Neuronal stem cell (in vitro differentiated cells): ENCODE measurements around the gene TFPT.

Experiments used
- DNase-seq: peaks from one replicate; pipeline ENCODE4 v3.0.0-alpha.2; 2013; ENCODE audit warnings: low spot score
- H2AFZ ChIP-seq: one replicate; pipeline ENCODE4 v1.6.1; 2013; ENCODE audit warnings: mild to moderate bottlenecking, low read length, inconsistent platforms
- H2AK5ac ChIP-seq: 2 replicates; pipeline ENCODE4 v1.6.1; 2013; ENCODE audit warnings: low read depth, mild to moderate bottlenecking, inconsistent platforms, low read length, moderate library complexity, mixed read lengths
- H2BK120ac ChIP-seq: 2 replicates; pipeline ENCODE4 v1.6.1; 2013; ENCODE audit warnings: low read depth, mild to moderate bottlenecking, inconsistent platforms, low read length, moderate library complexity, mixed read lengths
- H2BK12ac ChIP-seq: one replicate; pipeline ENCODE4 v1.6.1; 2013; ENCODE audit warnings: low read length, inconsistent platforms
- H2BK15ac ChIP-seq: 2 replicates; pipeline ENCODE4 v1.6.1; 2013; ENCODE audit warnings: mild to moderate bottlenecking, low read length, inconsistent platforms, mixed read lengths
- H2BK5ac ChIP-seq: one replicate; pipeline ENCODE4 v1.6.1; 2013; ENCODE audit warnings: inconsistent platforms, mild to moderate bottlenecking, low read length, moderate library complexity
- H3K14ac ChIP-seq: one replicate; pipeline ENCODE4 v1.6.1; 2013; ENCODE audit warnings: low read length, inconsistent platforms
- H3K18ac ChIP-seq: 2 replicates; pipeline ENCODE4 v1.6.1; 2013; ENCODE audit warnings: low read length, inconsistent platforms
- H3K23ac ChIP-seq: 2 replicates; pipeline ENCODE4 v1.6.1; 2013; ENCODE audit warnings: low read depth, mild to moderate bottlenecking, mixed read lengths, low read length, inconsistent platforms; ENCODE audit not compliant: poor library complexity
- H3K27ac ChIP-seq: replicated peaks from 3 replicates; pipeline ENCODE4 v1.5.1; 2013; ENCODE audit warnings: low read length, inconsistent platforms
- H3K27me3 ChIP-seq, 3 experiments: 2 replicates each; pipeline ENCODE4 v1.6.1; 2013; ENCODE audit warnings: low read length in 3 of 3, mild to moderate bottlenecking in 2 of 3, inconsistent platforms in 1 of 3, low read depth in 1 of 3, mixed read lengths in 1 of 3, moderate library complexity in 1 of 3; ENCODE audit not compliant: control insufficient read depth in 3 of 3, insufficient read depth in 3 of 3
- H3K36me3 ChIP-seq, 2 donors: replicated peaks in 1 of 2; 2 replicates each; pipeline ENCODE4 v1.6.1; 2013; ENCODE audit warnings: low read length in 2 of 2; ENCODE audit not compliant: control insufficient read depth in 2 of 2, insufficient read depth in 2 of 2
- H3K4ac ChIP-seq: 2 replicates; pipeline ENCODE4 v1.6.1; 2013; ENCODE audit warnings: inconsistent platforms, mild to moderate bottlenecking, low read length, moderate library complexity
- H3K4me1 ChIP-seq, 2 donors: 1 replicate in 1 of 2; 2 replicates in 1 of 2; pipeline ENCODE4 v1.6.1; 2013; ENCODE audit warnings: low read length in 2 of 2, low read depth in 1 of 2; ENCODE audit not compliant: control insufficient read depth in 2 of 2, insufficient read depth in 1 of 2
- H3K4me2 ChIP-seq: one replicate; pipeline ENCODE4 v1.6.1; 2013; ENCODE audit warnings: mild to moderate bottlenecking, low read length, inconsistent platforms; ENCODE audit not compliant: insufficient read depth, poor library complexity, severe bottlenecking
- H3K4me3 ChIP-seq, 2 donors: 2 replicates each; pipeline ENCODE4 v1.5.1; 2013; ENCODE audit warnings: low read length in 2 of 2, mild to moderate bottlenecking in 2 of 2, inconsistent platforms in 1 of 2, moderate library complexity in 1 of 2
- H3K79me1 ChIP-seq: one replicate; pipeline ENCODE4 v1.6.1; 2013; ENCODE audit warnings: low read depth, mild to moderate bottlenecking, inconsistent platforms, low read length, moderate library complexity
- H3K9ac ChIP-seq: one replicate; pipeline ENCODE4 v1.6.1; 2013; ENCODE audit warnings: mild to moderate bottlenecking, low read depth, low read length, inconsistent platforms; ENCODE audit not compliant: poor library complexity
- H3K9me3 ChIP-seq, 2 donors: replicated peaks in 1 of 2; 2 replicates each; pipeline versions ENCODE3 to v1.6.1; 2013; ENCODE audit warnings: low read length in 2 of 2, mild to moderate bottlenecking in 2 of 2, inconsistent platforms in 1 of 2, low read depth in 1 of 2, mixed read lengths in 1 of 2, moderate library complexity in 1 of 2; ENCODE audit not compliant: control insufficient read depth in 2 of 2, insufficient read depth in 1 of 2
- H4K8ac ChIP-seq: one replicate; pipeline ENCODE4 v1.6.1; 2013; ENCODE audit warnings: low read depth, mild to moderate bottlenecking, inconsistent platforms, low read length, moderate library complexity
- H4K91ac ChIP-seq: one replicate; pipeline ENCODE4 v1.6.1; 2013; ENCODE audit warnings: low read length, low read depth, mild to moderate bottlenecking, inconsistent platforms; ENCODE audit not compliant: poor library complexity
- WGBS, 2 donors: extraction: QIAGEN DNeasy Blood & Tissue Kit; methylation state at CpG; one replicate each; pipeline ENCODE4 v1.1.7; 2013; ENCODE audit warnings: missing lambda C conversion rate in 2 of 2, mixed read lengths in 1 of 2; ENCODE audit not compliant: insufficient read length in 2 of 2, insufficient replicate concordance in 1 of 2; ENCODE audit errors: extremely low coverage in 2 of 2; 5-methylcytosine and 5-hydroxymethylcytosine counted together

The TFPT gene

GRCh38 chr19:54136086-54136863 lies 20.8 kb upstream of the TFPT start:
- H2AFZ ChIP-seq, result peak overlapping the region; percentile 74
- H3K4me1 ChIP-seq, result peaks cover 16% of the 10 kb centered on the region in 2 donors
- H3K14ac ChIP-seq, result no peak overlapping the region
- DNase-seq, result no peak
- peak overlapping the region; percentile 91 for H3K9ac ChIP-seq
- H2BK120ac ChIP-seq, result no peak overlapping the region
- H3K4me3 ChIP-seq, result peak overlapping the region; percentile 52 to 81
- no peak overlapping the region for H4K91ac ChIP-seq
- no CpG with 5 or more reads among the region's 30 CpGs for WGBS, 2 donors
- H2AK5ac ChIP-seq, result no peak overlapping the region
- no peaks in the 10 kb centered on the region for H3K27me3 ChIP-seq
- H3K23ac ChIP-seq, result peak overlapping the region; percentile 68
- peak overlapping the region; percentile 81 for H3K4me2 ChIP-seq
- H4K8ac ChIP-seq, result no peak overlapping the region
- H3K27ac ChIP-seq, result peak overlapping the region; percentile 28
- no peak overlapping the region for H2BK12ac ChIP-seq
- peaks cover 18 to 38% of the 10 kb centered on the region in 2 donors for H3K36me3 ChIP-seq
- H3K9me3 ChIP-seq, result peaks cover 3% of the 10 kb centered on the region in 2 donors
- no peak overlapping the region for H2BK5ac ChIP-seq
- H3K79me1 ChIP-seq, result peaks cover 25% of the 10 kb centered on the region
- no peak overlapping the region for H3K4ac ChIP-seq
- H2BK15ac ChIP-seq, result no peak overlapping the region
- peak overlapping the region; percentile 49 for H3K18ac ChIP-seq

DNA sequence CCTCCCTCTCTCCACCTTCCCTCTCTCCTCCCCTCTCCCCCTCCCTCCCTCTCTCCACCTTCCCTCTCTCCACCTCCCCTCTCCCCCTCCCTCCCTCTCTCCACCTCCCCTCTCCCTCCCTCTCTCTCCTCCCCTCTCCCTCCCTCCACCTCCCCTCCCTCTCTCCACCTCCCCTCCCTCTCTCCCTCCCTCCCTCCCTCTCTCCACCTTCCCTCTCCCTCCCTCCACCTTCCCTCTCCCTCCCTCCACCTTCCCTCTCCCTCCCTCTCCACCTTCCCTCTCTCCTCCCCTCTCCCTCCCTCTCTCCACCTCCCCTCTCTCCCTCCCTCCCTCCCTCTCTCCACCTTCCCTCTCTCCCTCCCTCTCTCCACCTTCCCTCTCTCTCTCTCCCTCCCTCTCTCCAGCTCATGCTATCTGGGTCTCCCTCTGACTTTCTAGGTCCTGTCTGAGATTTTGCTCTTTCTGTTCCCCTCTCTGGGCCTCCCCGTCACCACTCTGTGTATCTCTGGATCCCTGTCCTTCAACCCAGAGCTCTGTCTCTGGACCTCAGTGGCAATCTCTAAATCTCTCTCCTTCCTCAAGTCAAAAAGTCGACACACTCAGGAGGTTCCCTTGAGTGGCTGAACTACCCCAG lies 18.6 kb upstream of the TFPT start:
- no peak for DNase-seq
- H2BK5ac ChIP-seq, result no peak overlapping the region
- peak overlapping the region; percentile 66 for H3K9ac ChIP-seq
- H4K91ac ChIP-seq, result no peak overlapping the region
- no peaks in the 10 kb centered on the region for H3K27me3 ChIP-seq
- no CpG with 5 or more reads among the region's 2 CpGs for WGBS, 2 donors
- H2BK120ac ChIP-seq, result no peak overlapping the region
- no peak overlapping the region for H3K4me3 ChIP-seq
- no peak overlapping the region for H3K14ac ChIP-seq
- H3K36me3 ChIP-seq, result peaks cover 18 to 32% of the 10 kb centered on the region in 2 donors
- no peak overlapping the region for H3K4me2 ChIP-seq
- no peak overlapping the region for H2AFZ ChIP-seq
- no peak overlapping the region for H2BK15ac ChIP-seq
- H3K4me1 ChIP-seq, result peaks cover 11 to 13% of the 10 kb centered on the region in 2 donors
- no peak overlapping the region for H3K23ac ChIP-seq
- H2AK5ac ChIP-seq, result no peak overlapping the region
- no peak overlapping the region for H3K18ac ChIP-seq
- H3K27ac ChIP-seq, result no peak overlapping the region
- peak overlapping the region; percentile 8 for H4K8ac ChIP-seq
- H3K9me3 ChIP-seq, result peaks cover 3% of the 10 kb centered on the region in 2 donors
- H3K4ac ChIP-seq, result no peak overlapping the region
- H2BK12ac ChIP-seq, result no peak overlapping the region
- H3K79me1 ChIP-seq, result peaks cover 11% of the 10 kb centered on the region

- Histone ChIP-seq H3K9ac (peak overlapping the region; percentile 66), H3K36me3 (peaks cover 21 to 35% of the 10 kb centered on the region in 2 donors), H2BK12ac (peak overlapping the region; percentile 4), H3K27me3 (no peaks in the 10 kb centered on the region), H3K4ac (no peak overlapping the region), H3K4me2 (no peak overlapping the region), H4K91ac (peak overlapping the region; percentile 1), H3K27ac (no peak overlapping the region), H4K8ac (peak overlapping the region; percentile 8), H3K9me3 (peaks cover 3% of the 10 kb centered on the region in 2 donors), H3K4me3 (no peak overlapping the region), H2AFZ (no peak overlapping the region), H3K23ac (peak overlapping the region; percentile 5), H2BK5ac (no peak overlapping the region), H3K14ac (peak overlapping the region; percentile 3), H3K4me1 (peaks cover 6 to 7% of the 10 kb centered on the region in 2 donors), H2AK5ac (no peak overlapping the region), H3K18ac (peak overlapping the region; percentile 13), H2BK120ac (peak overlapping the region; percentile 1), H2BK15ac (no peak overlapping the region), H3K79me1 (peaks cover 5% of the 10 kb centered on the region)
- no CpG with 5 or more reads among the region's 10 CpGs for WGBS, 2 donors
- peak; percentile 83 for DNase-seq
Measured at GRCh38 chr19:54133312-54133956, 18.0 kb upstream of the TFPT start.

GRCh38 chr19:54129617-54129996 lies 14.2 kb upstream of the TFPT start:
- Histone ChIP-seq H2BK15ac (no peak overlapping the region), H3K27ac (no peak overlapping the region), H3K9me3 (peaks cover 3% of the 10 kb centered on the region in 2 donors), H3K4me1 (no peaks in the 10 kb centered on the region), H3K36me3 (peaks cover 37 to 67% of the 10 kb centered on the region in 2 donors), H4K91ac (no peak overlapping the region), H2BK120ac (no peak overlapping the region), H3K23ac (no peak overlapping the region), H3K79me1 (no peaks in the 10 kb centered on the region), H3K9ac (no peak overlapping the region), H2BK5ac (no peak overlapping the region), H3K4me3 (no peak overlapping the region), H3K4ac (no peak overlapping the region), H3K4me2 (no peak overlapping the region), H3K27me3 (no peaks in the 10 kb centered on the region), H3K14ac (no peak overlapping the region), H3K18ac (no peak overlapping the region), H2AFZ (no peak overlapping the region), H2AK5ac (no peak overlapping the region), H2BK12ac (peak overlapping the region; percentile 22), H4K8ac (no peak overlapping the region)
- DNase-seq, result no peak
- no CpG with 5 or more reads among the region's 20 CpGs for WGBS, 2 donors
